BLaER1 treated with 17β-estradiol and CSF1 and Interleukin-3, amounts not matched to agents 10 nM and 100 nM (cell line): Measurements from ENCODE around the gene SPTBN4.

Source experiments
- H3K27ac ChIP-seq, 11 experiments: shearing (Covaris generic); formaldehyde crosslinking; 2 replicates each; pipeline ENCODE4 v1.8.1; 2022
- H3K27me3 ChIP-seq, 11 experiments: shearing (Covaris generic); formaldehyde crosslinking; 2 replicates each; pipeline ENCODE4 v1.8.1; 2022
- H3K36me3 ChIP-seq, 11 experiments: shearing (Covaris generic); formaldehyde crosslinking; 2 replicates each; pipeline ENCODE4 v1.8.1; 2022
- H3K4me1 ChIP-seq, 10 experiments: shearing (Covaris generic); formaldehyde crosslinking; 2 replicates each; pipeline ENCODE4 v1.8.1; 2022
- H3K4me2 ChIP-seq, 11 experiments: shearing (Covaris generic); formaldehyde crosslinking; 2 replicates each; pipeline ENCODE4 v1.8.1; 2022
- H3K4me3 ChIP-seq, 10 experiments: shearing (Covaris generic); formaldehyde crosslinking; 2 replicates each; pipeline ENCODE4 v1.8.1; 2022
- H3K9ac ChIP-seq, 11 experiments: shearing (Covaris generic); formaldehyde crosslinking; 2 replicates each; pipeline ENCODE4 v1.8.1; 2022
- H3K9me3 ChIP-seq, 11 experiments: shearing (Covaris generic); formaldehyde crosslinking; replicated peaks in 1 of 11; 2 replicates each; pipeline ENCODE4 v1.8.1; 2022
- H4K20me1 ChIP-seq, 11 experiments: shearing (Covaris generic); formaldehyde crosslinking; 2 replicates each; pipeline ENCODE4 v1.8.1; 2022
- Cebpa-rat ChIP-seq, 11 experiments: shearing (Covaris generic); IDR thresholded peaks; 2 replicates each; pipeline ENCODE4 v1.8.1; 2022

SPTBN4 gene

GRCh38 chr19:40466985-40467734, at the start of gene SPTBN4:
Gene SPTBN4 (plus strand): TSS chr19:40467001. CDS start chr19:40472622, 5,621 bp downstream.
- no peak for TF ChIP-seq Cebpa-rat (IDR thresholded peaks at IDR 0.05)
- Histone ChIP-seq H3K27ac (no peak within 1 kb of the TSS), H3K4me1 (peaks cover 28 to 47% (median 38%) of the 10 kb centered on the region in 10 experiments), H3K9ac (peak within 1 kb of the TSS in 10 of 11 experiments; percentile 29 to 60 (median 48); a peak in 14 of 22 replicates), H4K20me1 (peaks cover 0 to 17% (median 0%) of the 10 kb centered on the region in 11 experiments; a peak in 2 of 22 replicates), H3K36me3 (no peaks in the 10 kb centered on the region), H3K9me3 (no peaks in the 10 kb centered on the region), H3K4me3 (peak within 1 kb of the TSS; percentile 42 to 83 (median 69)), H3K4me2 (peak within 1 kb of the TSS; percentile 77 to 92 (median 85)), H3K27me3 (peaks cover 0 to 13% (median 6%) of the 10 kb centered on the region in 11 experiments; a peak in 8 of 22 replicates)

- Histone ChIP-seq H3K36me3 (peaks cover 5 to 11% (median 9%) of the 10 kb centered on the region in 11 experiments), H3K27me3 (no peaks in the 10 kb centered on the region), H3K9me3 (no peaks in the 10 kb centered on the region), H3K4me2 (peak overlapping the region; percentile 73 to 96 (median 83)), H4K20me1 (peaks cover 0 to 17% (median under 1%) of the 10 kb centered on the region in 11 experiments; a peak in 9 of 22 replicates), H3K27ac (peak overlapping the region; percentile 49 to 87 (median 79); a peak in 21 of 22 replicates), H3K4me1 (peaks cover 65 to 93% (median 81%) of the 10 kb centered on the region in 10 experiments), H3K4me3 (peak overlapping the region in 3 of 10 experiments; percentile 19 to 39 (median 25); a peak in 3 of 20 replicates), H3K9ac (peak overlapping the region; percentile 54 to 74 (median 69); a peak in 21 of 22 replicates)
- no peak for TF ChIP-seq Cebpa-rat (IDR thresholded peaks at IDR 0.05)
Measured at GRCh38 chr19:40417643-40417981, 49.2 kb upstream of the SPTBN4 start.

- Histone ChIP-seq H4K20me1 (peaks cover 0 to 22% (median 5%) of the 10 kb centered on the region in 11 experiments; a peak in 13 of 22 replicates), H3K4me1 (peaks cover 60 to 94% (median 81%) of the 10 kb centered on the region in 10 experiments), H3K36me3 (peaks cover 9 to 15% (median 13%) of the 10 kb centered on the region in 11 experiments), H3K9me3 (no peaks in the 10 kb centered on the region), H3K9ac (peak overlapping the region in 9 of 11 experiments; percentile 54 to 74 (median 68); a peak in 10 of 22 replicates), H3K4me2 (peak overlapping the region; percentile 73 to 96 (median 83); a peak in 21 of 22 replicates), H3K27me3 (no peaks in the 10 kb centered on the region), H3K4me3 (no peak overlapping the region), H3K27ac (peak overlapping the region; percentile 49 to 87 (median 79); a peak in 17 of 22 replicates)
- no peak for TF ChIP-seq Cebpa-rat (IDR thresholded peaks at IDR 0.05)
Measured at GRCh38 chr19:40418040-40418439, 48.8 kb upstream of the SPTBN4 start.

- H3K36me3 ChIP-seq, result peaks cover 11 to 21% (median 18%) of the 10 kb centered on the region in 11 experiments
- peak overlapping the region in 2 of 11 experiments; percentile 24 to 39; a peak in 2 of 22 replicates for H3K9ac ChIP-seq
- H3K9me3 ChIP-seq, result no peaks in the 10 kb centered on the region
- H3K27me3 ChIP-seq, result no peaks in the 10 kb centered on the region
- peak overlapping the region in 2 of 11 experiments; percentile 89 to 96; a peak in 2 of 22 replicates for H3K4me2 ChIP-seq
- TF ChIP-seq Cebpa-rat (IDR thresholded peaks at IDR 0.05), result no peak
- peaks cover 0 to 33% (median 9%) of the 10 kb centered on the region in 11 experiments; a peak in 13 of 22 replicates for H4K20me1 ChIP-seq
- H3K4me3 ChIP-seq, result no peak overlapping the region
- H3K27ac ChIP-seq, result peak overlapping the region in 2 of 11 experiments; percentile 3 to 10; a peak in 1 of 22 replicates
- peaks cover 55 to 94% (median 81%) of the 10 kb centered on the region in 10 experiments for H3K4me1 ChIP-seq
Measured at GRCh38 chr19:40419066-40419612, 47.7 kb upstream of the SPTBN4 start.

GRCh38 chr19:40419780-40420179, 47.0 kb upstream of the SPTBN4 start:
- Histone ChIP-seq H4K20me1 (peaks cover 0 to 38% (median 11%) of the 10 kb centered on the region in 11 experiments; a peak in 13 of 22 replicates), H3K27ac (0 out of 22 replicates have a peak overlapping the region, but pooled peaks of 2 of the 11 experiments have one; percentile 3 to 10), H3K4me1 (peaks cover 55 to 90% (median 83%) of the 10 kb centered on the region in 10 experiments), H3K9me3 (no peaks in the 10 kb centered on the region), H3K4me3 (no peak overlapping the region), H3K9ac (no peak overlapping the region; a peak in 2 of 22 replicates), H3K36me3 (peaks cover 11 to 21% (median 18%) of the 10 kb centered on the region in 11 experiments), H3K27me3 (no peaks in the 10 kb centered on the region), H3K4me2 (peak overlapping the region in 3 of 11 experiments; percentile 89 to 98 (median 96); a peak in 7 of 22 replicates)
- no peak for TF ChIP-seq Cebpa-rat (IDR thresholded peaks at IDR 0.05)

GRCh38 chr19:40420451-40420765, 46.4 kb upstream of the SPTBN4 start:
- peak overlapping the region; percentile 80 to 98 (median 94) for H3K4me2 ChIP-seq
- TF ChIP-seq Cebpa-rat (IDR thresholded peaks at IDR 0.05), result no peak
- H3K4me1 ChIP-seq, result peaks cover 55 to 83% (median 77%) of the 10 kb centered on the region in 10 experiments
- no peaks in the 10 kb centered on the region for H3K9me3 ChIP-seq
- H3K36me3 ChIP-seq, result peaks cover 11 to 21% (median 18%) of the 10 kb centered on the region in 11 experiments
- peak overlapping the region in 10 of 11 experiments; percentile 78 to 98 (median 88); a peak in 18 of 22 replicates for H3K27ac ChIP-seq
- H3K4me3 ChIP-seq, result peak overlapping the region; percentile 54 to 85 (median 66)
- no peaks in the 10 kb centered on the region for H3K27me3 ChIP-seq
- peak overlapping the region; percentile 78 to 97 (median 85) for H3K9ac ChIP-seq
- H4K20me1 ChIP-seq, result peaks cover 0 to 43% (median 14%) of the 10 kb centered on the region in 11 experiments; a peak in 13 of 22 replicates

GRCh38 chr19:40420766-40421765, 45.7 kb upstream of the SPTBN4 start:
- peak overlapping the region; percentile 54 to 85 (median 66) for H3K4me3 ChIP-seq
- H3K36me3 ChIP-seq, result peaks cover 11 to 21% (median 18%) of the 10 kb centered on the region in 11 experiments
- TF ChIP-seq Cebpa-rat (IDR thresholded peaks at IDR 0.05), result no peak
- H3K9me3 ChIP-seq, result no peaks in the 10 kb centered on the region
- H3K4me2 ChIP-seq, result peak overlapping the region; percentile 80 to 98 (median 94)
- peak overlapping the region; percentile 75 to 98 (median 86) for H3K27ac ChIP-seq
- peaks cover 0 to 43% (median 14%) of the 10 kb centered on the region in 11 experiments; a peak in 13 of 22 replicates for H4K20me1 ChIP-seq
- peak overlapping the region; percentile 78 to 97 (median 85) for H3K9ac ChIP-seq
- peaks cover 50 to 77% (median 71%) of the 10 kb centered on the region in 10 experiments for H3K4me1 ChIP-seq
- no peaks in the 10 kb centered on the region for H3K27me3 ChIP-seq
